ENCODE measurements around the gene GUCY2C. TPM values are rescaled to one million over a fixed set of nuclear protein-coding genes. Genes with fewer than 3 reads are reported as not detected.

GUCY2C gene
- total RNA-seq, 1 experiment from 2014 or later = 1.9 TPM

GRCh38 chr12:14695715-14696141 lies 671 bp downstream of the GUCY2C start:
- Histone ChIP-seq H3K79me2 (ENCODE audit: insufficient read depth, low read length) (no peaks in the 10 kb centered on the region), H3K79me1 (ENCODE audit: insufficient read depth, low read depth, low read length, poor library complexity, severe bottlenecking) (no peaks in the 10 kb centered on the region), H3K9ac (ENCODE audit: extremely low read depth, insufficient read length, low read length) (no peak overlapping the region), H2BK12ac (ENCODE audit: insufficient read length, low read depth, low read length) (no peak overlapping the region), H3K18ac (ENCODE audit: insufficient read length, low read depth, low read length) (no peak overlapping the region), H3K4ac (ENCODE audit: low read depth, low read length) (no peak overlapping the region), H3K4me1 (ENCODE audit: insufficient read depth, low read length) (peaks cover 3% of the 10 kb centered on the region; the same call in 1 of the 2 replicates), H3K9me3 (ENCODE audit: control insufficient read depth, low read depth, low read length) (no peaks in the 10 kb centered on the region), H3K56ac (ENCODE audit: insufficient read length, low read depth, low read length) (no peak overlapping the region), H3K14ac (ENCODE audit: insufficient read depth, low read length) (no peak overlapping the region), H2AFZ (ENCODE audit: low read length) (no peak overlapping the region), H2BK15ac (ENCODE audit: low read depth, low read length) (no peak overlapping the region), H2BK20ac (ENCODE audit: low read depth, low read length, poor library complexity, severe bottlenecking) (no peak overlapping the region), H2BK120ac (ENCODE audit: low read depth, low read length, poor library complexity, severe bottlenecking) (no peak overlapping the region), H4K91ac (ENCODE audit: insufficient read length, low read depth, low read length) (no peak overlapping the region), H3K4me2 (ENCODE audit: insufficient read depth, insufficient read length, low read length) (no peak overlapping the region), H4K20me1 (ENCODE audit: control insufficient read depth, insufficient read depth, insufficient read length) (no peaks in the 10 kb centered on the region), H3K27me3 (ENCODE audit: insufficient read depth, low read length) (no peaks in the 10 kb centered on the region), H2BK5ac (ENCODE audit: insufficient read length, low read length) (no peak overlapping the region), H2AK5ac (ENCODE audit: insufficient read length, low read length) (no peak overlapping the region), H3K23me2 (ENCODE audit: insufficient read length, low read depth, low read length, poor library complexity, severe bottlenecking) (no peaks in the 10 kb centered on the region), H3K23ac (ENCODE audit: insufficient read length, low read depth, low read length) (no peak overlapping the region), H4K5ac (ENCODE audit: insufficient read length, low read depth, low read length) (no peak overlapping the region), H3T11ph (ENCODE audit: low read length) (no peak overlapping the region), H3K27ac (ENCODE audit: insufficient read length, low read depth, low read length) (no peak overlapping the region), H4K8ac (replicated peaks; ENCODE audit: insufficient read length, low read depth, low read length) (no peak overlapping the region)
- peaks cover 7 to 12% of the 10 kb centered on the region in 2 experiments for H3K4me1 Mint-ChIP-seq
- no peak for TF ChIP-seq CTCF (conservative IDR thresholded peaks at IDR 0.05)
- no peak for DNase-seq
- peaks cover 19 to 41% (median 20%) of the 10 kb centered on the region in 3 experiments for H3K36me3 Mint-ChIP-seq (ENCODE audit: insufficient read depth in 1 of 3, low read depth in 3 of 3)
- no CpG with 5 or more reads among the region's 5 CpGs for WGBS (ENCODE audit: extremely low coverage, insufficient read length, low lambda C conversion rate)
- H3K27ac Mint-ChIP-seq = no peak overlapping the region
- no peaks in the 10 kb centered on the region for H3K27me3 Mint-ChIP-seq (ENCODE audit: low read depth)
- H3K4me3 Mint-ChIP-seq = no peak overlapping the region
- H3K9me3 Mint-ChIP-seq = peaks cover 2 to 3% of the 10 kb centered on the region in 2 experiments; a peak in 2 of 5 replicates

Data from H9 (cell line).